ENCODE results near the gene REV3L.

REV3L gene

DNA sequence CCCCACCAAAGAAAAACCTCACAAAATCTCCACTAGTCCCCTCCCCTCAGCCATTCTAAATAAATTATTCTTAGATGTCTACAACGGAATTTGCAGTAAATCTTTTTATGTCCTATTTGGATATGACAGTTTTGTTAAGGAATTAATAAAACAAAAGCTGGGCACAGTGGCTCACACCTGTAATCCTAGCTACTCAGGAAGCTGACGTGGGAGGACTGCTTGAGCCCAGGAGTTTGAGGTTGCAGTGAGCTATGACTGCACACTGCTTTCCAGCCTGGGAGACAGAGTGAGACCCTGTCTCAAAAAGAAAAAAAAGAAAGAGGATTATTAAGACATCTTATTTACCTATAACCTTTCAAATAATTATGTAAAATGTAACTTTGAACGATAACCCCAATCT is 230.3 kb downstream of the REV3L start:
- no peak for DNase-seq

DNA sequence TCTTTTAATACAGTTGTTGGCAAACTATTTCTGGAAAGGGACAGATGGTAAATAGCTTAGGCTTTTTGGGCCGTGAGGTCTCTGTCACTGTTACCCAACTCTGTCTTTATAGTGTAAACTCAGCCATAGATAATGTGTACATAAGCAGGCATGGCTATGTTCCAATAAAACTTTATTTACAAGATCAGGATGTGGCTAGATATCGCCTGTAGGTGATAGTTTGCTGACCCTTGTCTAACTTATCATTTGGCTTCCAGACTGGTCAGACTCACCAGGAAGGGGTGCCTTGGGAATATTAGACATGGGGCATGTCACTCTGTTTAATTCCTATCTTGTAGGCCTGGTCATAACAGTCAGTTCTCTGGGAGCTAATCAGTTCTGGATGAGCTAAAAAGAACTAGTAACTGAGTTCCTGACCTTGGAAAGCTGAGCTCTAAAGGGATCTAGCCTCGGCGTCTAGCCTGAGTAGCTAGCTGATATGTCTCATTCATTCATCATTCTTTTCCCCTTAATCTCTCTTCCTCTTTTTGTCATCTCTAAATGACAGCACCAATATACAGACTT is 232.1 kb downstream of the REV3L start:
- no peak for DNase-seq

Data from left hindlimb (tissue), 1 donor.